ENCODE measurements around the gene NR2F6.

GRCh38 chr19:17262557-17262956 lies 16.8 kb upstream of the NR2F6 start:
- no peak for TF ChIP-seq POLR2AphosphoS5 (IDR thresholded peaks at IDR 0.05; ENCODE audit: borderline replicate concordance, low read depth, low read length)
- TF ChIP-seq EZH2 (IDR thresholded peaks at IDR 0.05) = no peak

Data from SK-N-MC (cell line).